NCI-H2227 (cell line): ENCODE data around the gene KLK7.

Source experiments
- DNase-seq: peaks from one replicate; lab custom pipeline; 2025; ENCODE audit not compliant: unreplicated experiment; lab: John Stamatoyannopoulos, UW

KLK7 gene

DNA sequence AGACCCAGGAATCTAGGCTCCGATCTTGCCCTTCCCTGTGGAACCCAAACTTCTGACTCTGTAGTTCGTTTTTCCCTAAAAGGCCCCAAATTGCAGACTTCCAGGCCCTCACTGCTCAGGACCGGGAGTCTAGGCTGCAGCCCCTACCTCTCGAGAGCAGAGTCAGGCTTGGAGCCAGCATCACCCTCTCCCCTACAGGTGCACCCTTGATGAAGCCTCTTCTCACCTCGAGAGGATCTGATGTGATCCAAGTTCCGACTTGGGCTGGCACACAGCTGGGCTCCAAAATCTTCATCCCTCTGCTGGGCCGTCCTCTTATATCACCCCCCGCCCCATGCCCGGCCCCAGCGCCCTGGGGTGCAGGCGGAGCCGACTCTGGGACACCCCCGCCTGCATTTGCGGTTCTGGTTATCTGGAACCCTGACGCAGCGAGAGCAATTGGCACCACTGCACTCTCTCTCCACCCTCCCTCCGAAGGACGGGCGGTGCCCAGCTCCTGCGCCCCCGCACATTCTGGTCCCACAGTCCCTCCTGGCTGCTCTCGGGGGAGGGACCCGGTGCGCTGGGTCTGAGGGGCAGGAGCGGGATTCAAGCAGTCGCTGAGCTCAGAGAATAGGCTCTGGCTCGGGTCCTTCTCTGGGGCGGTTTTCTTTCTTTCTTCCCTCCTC, at the start of gene KLK7:
Gene KLK7 (minus strand): TSS at position 293 of the 668 bp plus-strand sequence. CDS start 1,518 bp downstream, outside the sequence.
- no peak for DNase-seq

DNA sequence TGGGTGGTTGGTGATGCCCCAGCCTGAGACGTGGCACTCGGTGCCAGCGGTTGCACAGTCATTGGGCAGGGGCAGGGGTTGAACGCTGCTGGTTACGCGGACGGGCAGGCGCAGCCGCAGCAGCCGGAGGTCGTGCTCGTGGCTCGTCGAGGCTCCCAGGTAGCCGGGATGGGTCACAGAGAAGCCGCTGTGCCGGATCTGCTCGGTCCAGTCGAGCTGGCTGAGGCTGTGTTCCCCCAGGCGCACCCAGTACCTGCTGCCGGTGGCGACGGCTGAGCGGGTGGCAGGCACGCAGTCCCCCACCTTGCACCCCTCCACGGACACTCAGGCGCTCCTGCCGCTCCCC, 48.1 kb upstream of the KLK7 start:
- no peak for DNase-seq

DNA sequence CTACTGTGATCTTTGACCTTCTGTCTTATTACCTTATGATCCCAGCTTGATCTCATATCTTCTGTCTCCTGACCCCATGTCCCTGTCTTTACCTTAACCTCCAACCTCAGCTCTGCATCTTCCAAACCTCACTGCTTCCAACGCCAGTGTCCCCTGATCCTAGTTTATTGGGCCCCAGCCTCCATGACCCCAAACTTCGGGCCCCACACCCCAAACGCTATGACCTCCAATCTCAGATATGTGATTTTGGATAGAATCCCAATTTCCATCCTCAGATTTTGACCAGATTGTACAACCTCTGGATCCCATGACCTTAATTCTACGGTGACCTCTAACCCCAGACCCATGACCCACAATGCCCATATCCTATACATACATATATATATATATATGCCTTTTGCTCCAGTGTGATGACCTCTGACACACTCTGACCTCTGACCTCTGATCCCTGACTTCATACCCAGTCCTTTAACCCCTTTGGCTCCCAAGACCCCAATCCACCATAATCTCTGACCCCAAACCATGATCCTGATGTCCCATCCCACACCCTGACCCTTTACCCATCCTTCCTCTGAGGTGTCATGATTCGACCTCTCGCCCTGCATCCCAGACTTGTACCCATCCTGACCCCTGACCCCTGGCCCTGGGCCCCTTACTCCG, 47.6 kb upstream of the KLK7 start:
- DNase-seq: no peak

DNA sequence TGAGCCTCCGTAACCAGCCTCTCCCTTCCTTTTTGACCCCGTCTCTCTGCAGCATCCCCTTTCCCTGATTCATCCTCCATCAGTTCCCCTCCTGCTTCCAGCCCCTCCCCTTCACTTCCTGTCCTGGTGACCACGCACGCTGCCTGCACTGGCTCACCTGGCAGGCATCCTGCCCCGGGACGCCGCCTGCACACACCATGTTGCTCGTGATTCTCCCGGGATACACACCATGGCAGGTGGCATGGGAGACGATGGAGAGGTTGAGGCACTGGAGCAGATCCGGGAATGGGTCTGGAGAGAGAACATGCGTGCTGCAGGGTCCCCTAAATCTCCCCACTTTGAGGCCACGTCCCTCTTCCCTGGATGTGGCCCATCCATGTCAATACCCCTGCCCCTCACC, 46.9 kb upstream of the KLK7 start:
- DNase-seq: no peak

DNA sequence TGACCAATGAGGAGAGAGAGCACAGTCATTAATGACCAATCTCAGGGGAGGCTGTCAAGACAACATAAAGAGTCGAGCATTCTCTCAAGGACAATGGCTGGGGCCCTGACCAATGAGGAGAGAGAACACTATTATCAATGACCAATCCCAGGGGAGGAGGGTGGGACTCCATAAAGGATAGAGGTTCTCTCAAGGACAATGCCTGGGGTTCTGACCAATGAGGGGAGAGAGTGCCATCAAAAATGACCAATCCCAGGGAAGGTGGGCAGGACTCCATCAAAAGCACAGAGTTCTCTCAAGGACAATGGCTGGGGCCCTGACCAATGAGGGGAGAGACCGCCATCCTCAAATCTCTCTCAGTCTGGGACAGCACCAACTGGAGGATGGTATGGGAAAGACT, 46.0 kb upstream of the KLK7 start:
- no peak for DNase-seq

DNA sequence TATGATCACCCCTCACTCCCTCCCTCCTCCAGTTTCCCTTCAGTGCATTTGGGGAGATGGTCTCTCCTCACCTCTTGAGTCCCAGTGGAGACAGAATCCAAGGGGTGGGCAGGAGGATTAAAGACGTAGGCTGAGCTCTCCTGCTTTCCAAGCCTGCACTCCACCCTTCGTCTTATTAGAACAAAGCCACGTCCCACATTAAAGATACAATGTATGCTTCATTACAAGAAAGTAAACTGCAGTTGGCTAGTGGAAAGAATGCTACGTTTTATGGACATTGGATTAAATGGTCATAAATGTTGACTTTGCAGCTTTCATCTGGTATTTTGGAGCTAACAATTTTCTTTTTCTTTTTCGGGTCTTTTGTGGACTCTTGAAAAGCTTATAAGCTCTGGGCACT, 44.2 kb upstream of the KLK7 start:
- DNase-seq: no peak

DNA sequence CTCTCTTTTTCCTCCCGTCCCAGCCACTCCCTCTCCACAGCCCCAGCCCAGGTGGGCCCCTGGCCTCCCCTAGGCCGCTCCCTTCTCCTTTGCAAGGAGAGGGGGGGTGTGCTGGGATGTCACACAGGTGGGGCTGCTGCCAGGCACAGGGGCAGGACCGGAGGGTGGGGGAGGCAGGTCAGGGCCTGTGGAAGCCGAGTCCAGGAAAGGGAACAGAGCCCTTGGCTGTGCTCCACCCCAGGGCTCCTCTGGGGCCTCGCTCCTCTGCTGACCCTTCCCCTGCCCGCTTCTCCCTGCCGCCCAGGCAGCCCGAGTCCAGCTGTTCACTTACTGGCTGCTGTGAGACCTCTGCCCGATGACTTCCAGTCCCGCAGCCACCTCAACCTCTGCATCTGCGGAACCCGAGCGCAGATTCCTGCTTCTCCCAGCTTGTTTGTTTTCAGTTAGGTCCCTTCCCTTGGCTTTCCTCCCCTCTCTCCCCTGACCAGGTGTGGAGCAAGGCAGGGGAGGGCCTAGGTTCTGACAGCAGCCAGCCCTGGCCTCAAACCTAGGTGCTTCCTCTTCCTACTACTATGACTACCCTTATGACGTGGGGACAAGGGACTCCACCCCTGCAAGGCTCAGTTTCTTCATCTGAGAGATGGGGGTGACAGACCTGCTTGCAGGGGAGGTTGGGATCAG, 43.5 kb upstream of the KLK7 start:
- no peak for DNase-seq

DNA sequence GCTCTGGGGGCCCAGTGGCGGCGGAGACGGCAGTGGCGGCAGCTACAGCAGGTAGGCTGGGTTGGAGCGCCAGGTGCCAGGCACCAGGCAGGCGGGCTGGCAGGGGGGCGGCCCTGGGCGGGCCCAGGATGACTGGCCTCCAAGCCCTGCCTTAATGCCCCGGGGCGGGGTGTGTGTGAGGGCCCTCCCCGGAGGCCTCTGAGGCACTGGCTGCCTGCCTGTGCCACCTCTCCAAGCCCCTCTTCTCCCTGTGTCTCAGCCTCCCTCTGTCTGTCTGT, 42.8 kb upstream of the KLK7 start, which contains the start of gene KLK11:
Gene KLK11 (minus strand): TSS at position 63 of the 278 bp plus-strand sequence. CDS start 985 bp downstream, outside the sequence.
- DNase-seq: no peak

DNA sequence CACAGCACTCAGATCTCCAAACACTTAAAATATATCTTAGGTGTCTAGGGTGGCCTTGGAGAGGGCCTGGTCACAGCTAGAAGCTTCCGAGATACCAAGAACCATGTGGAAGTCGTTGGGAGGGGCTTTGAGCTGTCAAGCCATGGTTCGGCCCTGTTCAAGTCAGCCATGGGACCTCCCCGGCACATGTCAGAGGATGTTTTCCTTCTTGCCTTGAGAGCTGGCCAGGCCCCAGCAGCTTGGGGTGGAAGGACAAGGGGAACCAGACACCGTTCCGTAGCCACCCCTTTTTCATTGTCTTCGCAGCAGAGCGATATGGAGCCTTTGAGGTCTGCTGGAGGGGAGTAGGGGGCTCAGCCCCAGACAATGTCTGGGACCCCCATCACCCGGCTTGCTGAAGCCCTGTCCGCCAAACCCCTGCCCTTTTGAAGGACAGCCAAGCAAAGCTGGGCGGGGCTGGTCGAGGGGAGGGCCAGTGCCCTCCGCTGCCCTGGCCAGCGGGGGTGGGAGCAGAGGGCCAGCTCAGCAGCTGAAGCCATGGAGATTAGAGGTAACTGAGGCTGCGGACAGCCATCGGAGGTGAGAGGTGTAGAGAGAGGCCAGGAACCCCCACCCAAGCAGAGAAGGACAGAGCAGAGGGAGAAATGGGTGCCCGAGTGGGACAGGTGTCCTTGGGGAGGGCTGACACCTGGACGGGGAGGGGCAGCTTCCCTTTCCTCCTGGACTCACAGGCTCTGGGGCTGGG, 42.3 kb upstream of the KLK7 start:
- DNase-seq: no peak

DNA sequence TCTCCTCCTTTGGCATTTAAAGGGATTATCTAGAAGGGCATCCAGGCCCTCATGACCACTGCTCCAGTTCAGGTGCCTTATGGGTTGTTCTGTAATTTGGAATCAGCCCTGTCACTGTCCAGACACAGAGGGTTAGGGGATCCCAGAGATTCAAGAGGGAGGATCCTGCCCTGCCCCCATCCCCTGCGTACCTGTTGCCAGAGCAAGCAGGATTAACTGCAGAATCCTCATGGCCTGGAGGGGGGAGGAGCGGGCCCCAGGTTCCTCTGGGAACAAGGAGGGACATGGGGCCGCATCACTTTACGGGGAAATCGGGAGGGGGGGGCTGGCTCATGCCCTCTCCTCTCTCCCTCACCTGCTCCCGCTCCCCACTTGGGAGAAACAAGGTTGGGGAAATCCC, 41.7 kb upstream of the KLK7 start:
- no peak for DNase-seq

DNA sequence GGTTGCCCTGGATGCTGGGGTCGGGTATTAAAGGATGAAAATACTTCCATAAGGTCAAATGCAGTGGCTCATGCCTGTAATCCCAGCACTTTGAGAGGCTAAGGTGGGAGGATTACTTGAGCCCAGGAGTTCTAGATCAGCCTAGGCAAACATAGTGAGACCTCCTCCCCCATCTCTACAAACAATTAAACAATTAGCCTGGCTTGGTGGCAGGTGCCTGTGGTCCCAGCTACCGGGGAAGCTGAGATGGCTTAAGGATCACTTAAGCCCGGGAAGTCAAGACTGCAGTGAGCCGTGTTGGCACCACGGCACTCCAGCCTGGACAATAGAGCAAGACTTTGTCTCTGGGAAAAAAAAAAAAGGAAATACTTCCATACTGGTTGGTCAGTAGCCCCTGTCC, 41.2 kb upstream of the KLK7 start:
- DNase-seq: no peak

DNA sequence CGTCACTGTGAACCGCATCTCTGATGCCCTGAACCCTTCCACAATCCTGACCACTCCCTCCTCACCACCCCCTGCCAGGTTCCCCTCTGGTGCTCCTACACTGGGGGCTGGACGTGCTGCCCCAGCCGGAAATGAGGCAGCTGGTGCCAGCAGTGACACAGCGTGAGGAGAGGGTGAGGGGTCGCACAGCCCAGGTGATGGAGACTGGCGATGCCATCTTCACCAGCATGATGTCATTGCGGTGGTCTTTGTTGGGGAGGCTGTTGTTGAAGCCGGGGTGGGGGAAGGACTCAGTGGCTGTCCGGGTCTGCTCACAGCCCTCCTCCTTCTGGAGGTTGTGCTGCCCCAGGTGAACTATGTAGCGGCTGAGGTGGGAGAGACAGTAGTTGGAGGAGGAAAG, 40.2 kb upstream of the KLK7 start:
- DNase-seq: no peak

DNA sequence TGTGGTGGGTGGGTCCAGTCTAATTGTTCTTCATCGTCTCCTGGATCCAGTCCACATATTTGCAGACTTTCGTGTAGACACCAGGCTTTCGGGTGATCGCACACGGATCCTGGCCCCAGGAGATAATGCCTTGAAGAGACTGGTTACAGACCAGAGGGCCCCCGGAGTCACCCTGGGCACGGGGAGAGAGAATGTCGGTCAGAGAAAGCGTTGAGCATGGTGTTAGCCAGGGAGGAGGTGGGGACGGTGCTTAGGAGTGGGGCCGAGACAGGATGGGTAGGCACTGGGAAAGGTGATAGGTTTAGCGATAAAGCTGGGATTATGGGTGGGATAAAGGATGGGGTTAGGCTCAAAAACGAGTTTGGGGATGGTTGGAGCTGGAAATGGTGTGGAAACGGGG, 38.8 kb upstream of the KLK7 start:
- no peak for DNase-seq

DNA sequence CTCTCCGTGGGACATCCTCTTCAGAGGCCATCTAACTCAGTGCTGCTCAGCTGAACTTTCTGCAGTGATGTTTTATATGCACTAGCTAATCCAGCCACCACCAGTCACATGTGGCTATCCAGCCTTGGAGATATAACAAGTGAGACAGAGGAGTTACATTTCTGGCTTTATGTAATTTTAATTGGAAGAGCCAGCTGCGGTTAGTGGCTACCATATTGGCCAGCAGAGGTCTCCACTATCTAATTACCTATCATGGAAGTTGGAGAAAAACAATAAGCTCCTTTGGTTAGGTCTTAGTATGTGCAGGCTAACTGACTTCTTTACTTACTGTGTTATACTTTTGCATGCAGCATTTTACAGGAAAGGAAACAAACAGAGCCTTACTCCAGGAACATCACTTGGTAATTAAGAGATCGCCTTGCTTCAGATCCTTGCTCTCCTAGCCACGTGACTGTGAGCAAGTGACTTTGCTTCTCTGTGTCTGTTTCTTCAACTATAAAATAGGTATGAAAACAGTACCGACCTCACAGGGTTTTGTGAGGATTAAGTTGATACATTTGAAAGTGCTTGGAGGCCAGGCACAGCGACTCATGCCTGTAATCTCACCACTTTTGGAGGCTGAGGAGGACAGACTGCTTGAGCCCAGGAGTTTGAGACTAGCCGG, 37.4 kb upstream of the KLK7 start:
- DNase-seq: peak; percentile 53

DNA sequence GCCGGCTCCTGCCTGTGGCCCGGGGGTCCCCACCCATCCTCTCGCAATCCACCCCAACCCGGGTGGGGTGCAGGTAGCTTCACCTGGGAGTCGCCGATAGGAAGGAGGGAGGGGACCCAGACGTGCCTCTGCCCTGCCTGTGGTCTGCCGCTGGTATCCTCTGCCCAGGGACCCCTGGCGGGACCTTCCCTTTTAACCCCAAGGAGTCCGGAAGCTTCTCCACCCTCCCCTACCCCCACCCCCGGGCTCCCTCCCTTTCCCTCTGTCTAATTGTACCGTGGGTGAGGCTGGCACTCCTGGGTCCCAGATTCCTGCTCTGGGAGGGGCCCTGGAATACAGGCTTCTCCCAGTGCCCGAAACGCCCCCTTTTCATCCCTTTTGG, 35.8 kb upstream of the KLK7 start, which contains the start of gene KLK10:
Gene KLK10 (minus strand): TSS at position 166 of the 382 bp plus-strand sequence. CDS start 579 bp downstream, outside the sequence.
- no peak for DNase-seq

DNA sequence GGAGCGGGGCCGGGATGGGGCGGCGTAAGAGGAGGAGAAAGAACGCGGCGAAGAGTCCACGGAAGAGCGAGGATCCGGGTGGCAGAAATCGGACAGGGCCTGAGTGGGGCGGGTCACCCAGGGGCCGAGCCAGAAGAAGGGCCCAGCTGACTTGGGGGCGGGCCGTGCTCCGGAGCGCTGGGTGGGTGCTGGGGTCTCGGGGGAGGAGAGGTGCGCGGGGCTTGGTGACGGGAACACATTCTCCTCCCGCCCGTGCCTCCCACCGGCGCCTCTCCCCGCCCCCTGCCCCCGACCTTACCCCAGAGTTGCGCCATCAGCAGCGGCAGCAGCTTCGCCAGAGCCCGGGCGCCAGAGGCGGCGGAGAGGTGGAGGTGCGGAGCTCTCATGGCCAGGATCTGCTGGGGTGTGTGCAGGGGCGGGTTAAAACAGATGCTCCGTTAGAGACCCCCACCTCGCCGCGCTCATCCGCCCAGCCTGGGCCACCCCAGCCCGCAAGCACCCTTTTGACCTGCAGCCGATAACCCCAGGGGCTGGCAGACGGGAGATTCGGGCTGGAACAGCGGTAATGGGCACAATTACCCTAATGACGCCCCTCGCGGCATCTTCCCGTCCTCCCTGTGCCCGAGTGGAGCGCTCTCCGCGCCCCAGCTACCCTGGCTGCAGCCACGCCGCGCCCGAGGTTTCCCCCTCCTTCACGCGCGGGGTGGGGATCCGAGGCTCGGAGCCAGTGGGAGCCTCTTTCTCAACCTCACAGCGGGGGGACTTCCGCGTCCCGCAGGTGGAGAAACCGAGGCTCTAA, 35.2 kb upstream of the KLK7 start:
- DNase-seq: peak; percentile 23

DNA sequence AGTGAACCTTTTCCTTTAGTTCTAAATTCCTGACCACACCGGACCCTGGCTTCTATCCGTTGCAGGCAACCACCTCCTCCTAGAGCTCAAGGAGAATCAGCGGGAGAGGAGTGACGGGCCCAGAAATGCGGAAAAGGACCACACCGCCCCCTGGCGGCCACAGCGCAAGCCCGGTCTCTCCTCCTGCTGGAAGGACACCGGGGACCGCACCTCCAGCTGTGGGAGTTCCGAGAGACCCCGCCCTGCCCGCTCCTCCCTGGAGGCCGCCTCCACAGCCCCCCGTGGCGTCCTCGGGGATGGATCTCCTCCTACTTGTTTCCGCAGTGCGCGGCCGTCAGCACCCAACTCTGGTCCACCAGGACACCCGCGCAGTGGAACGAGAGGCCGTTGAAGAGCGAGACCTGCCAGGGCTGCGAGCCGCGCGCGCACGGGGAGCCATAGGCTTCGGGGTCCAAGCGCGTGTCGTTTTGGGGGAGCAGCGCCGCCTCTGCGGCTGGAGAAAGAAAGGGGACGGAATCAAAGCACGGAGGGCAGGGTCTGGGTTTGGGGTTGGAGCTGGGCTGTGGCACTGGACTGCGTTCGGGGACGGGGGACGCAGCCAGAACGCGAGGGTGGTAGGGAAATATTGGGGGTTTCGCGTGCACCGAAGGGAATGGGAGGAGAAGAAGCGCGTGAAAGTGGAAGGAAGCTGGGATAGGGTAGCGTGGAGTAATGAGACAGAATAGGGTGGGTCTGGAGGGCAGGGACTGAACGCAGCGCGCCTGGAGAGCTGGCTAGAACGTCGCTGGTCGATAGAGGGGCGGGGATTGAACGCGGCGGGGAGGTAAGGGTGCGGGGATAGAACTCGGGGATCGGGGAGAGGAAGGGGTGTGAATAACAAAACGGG, 33.3 kb upstream of the KLK7 start:
- peak; percentile 82 for DNase-seq

DNA sequence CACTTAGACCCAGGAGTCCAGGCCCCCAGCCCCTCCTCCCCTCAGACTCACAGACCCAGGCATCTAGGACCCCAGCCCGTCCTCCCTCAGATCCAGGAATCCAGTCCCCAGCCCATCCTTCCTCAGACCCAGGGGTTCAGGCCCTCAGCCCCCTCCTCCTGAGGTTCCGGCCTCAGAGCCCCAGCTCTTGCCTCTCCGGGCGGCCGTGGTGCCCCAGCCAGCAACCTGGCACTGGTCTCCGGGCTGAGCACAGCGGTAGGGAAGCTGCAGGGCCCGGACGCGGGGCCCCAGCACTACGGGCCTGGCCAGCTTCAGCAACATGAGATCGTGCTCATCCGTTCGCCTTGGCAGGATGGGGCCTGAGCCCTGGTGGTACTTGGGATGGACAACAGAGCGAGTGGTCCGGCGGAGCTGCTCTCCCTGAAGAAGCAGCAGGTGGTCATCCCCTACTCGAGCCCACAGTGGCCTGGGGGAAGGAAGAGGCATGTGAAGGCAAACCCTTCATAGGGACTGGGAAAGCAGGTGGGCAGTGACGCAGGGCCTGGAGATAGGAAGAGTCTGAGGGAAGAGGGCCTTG, 32.1 kb upstream of the KLK7 start:
- no peak for DNase-seq

DNA sequence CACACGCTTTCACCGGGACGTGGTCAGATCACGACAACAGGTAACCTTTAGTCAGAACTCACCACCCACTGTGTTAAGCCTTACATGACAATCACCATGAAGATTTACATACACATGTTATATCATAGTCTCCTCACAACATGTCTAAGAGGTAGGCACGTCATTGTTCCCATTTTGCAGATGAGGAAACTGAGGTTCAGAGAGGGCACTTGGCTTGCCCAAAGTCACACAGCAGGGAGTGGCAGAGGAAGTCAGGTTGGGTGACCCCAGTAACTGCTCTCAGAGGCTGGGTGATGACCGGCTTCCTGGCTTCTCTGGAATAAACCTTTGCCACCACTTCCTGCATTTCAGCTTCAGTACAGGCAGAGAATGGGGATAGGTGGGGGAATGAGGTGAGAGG, 30.5 kb upstream of the KLK7 start:
- DNase-seq: no peak
